ENCODE results near the gene ACSBG1.

- TF ChIP-seq CTCF (IDR thresholded peaks at IDR 0.05): no peak
- no peak for TF ChIP-seq POLR2A (IDR thresholded peaks at IDR 0.05)
- TF ChIP-seq EP300 (IDR thresholded peaks at IDR 0.05): no peak
Measured at GRCh38 chr15:78263351-78263781, 29.0 kb upstream of the ACSBG1 start.
